PC-3 (cell line): ENCODE measurements around the gene ATP13A4. TPM values are rescaled to one million over a fixed set of nuclear protein-coding genes. Genes with fewer than 3 reads are reported as not detected.

ENCODE experiments used
- ATAC-seq: fragments of 200-7000 bp; cut with Tn5 transposase; 2 replicates; pipeline ENCODE4 v1.9.1; 2020; ENCODE audit warnings: mild to moderate bottlenecking, moderate library complexity
- BruUV-seq: library from RNA; stranded (reverse); fragments of 400-500 nt; replicated peaks from 2 replicates; lab custom pipeline; 2021; lab: Mats Ljungman, UMichigan
- CTCF ChIA-PET: fragments of 300-600 bp; sonication (Branson Sonifier 250); formaldehyde crosslinking; loops from one replicate; lab custom pipeline; 2022; ENCODE audit warnings: antibody characterized with exemption; lab: Charles Lee
- POLR2A ChIA-PET: fragments of 300-600 bp; sonication (Branson Sonifier 250); formaldehyde crosslinking; loops from one replicate; lab custom pipeline; 2022; ENCODE audit warnings: antibody characterized with exemption; ENCODE audit not compliant: unreplicated experiment; lab: Charles Lee
- DNase-seq: peaks from one replicate; pipeline ENCODE4 v3.0.0-alpha.2; 2015
- H2AFZ ChIP-seq: fragments of 300-600 bp; sonication (generic); 2 replicates; pipeline ENCODE4 v1.6.0; 2016; ENCODE audit warnings: antibody characterized with exemption, low read length
- H3F3A ChIP-seq: fragments of 300-600 bp; sonication (generic); one replicate; pipeline ENCODE4 v1.6.0; 2017; ENCODE audit warnings: antibody characterized with exemption, low read length, control low read depth, mild to moderate bottlenecking; ENCODE audit not compliant: unreplicated experiment
- H3K27ac ChIP-seq: fragments of 300-600 bp; sonication (generic); 2 replicates; pipeline ENCODE4 v1.5.1; 2016; ENCODE audit warnings: mild to moderate bottlenecking, low read length
- H3K27me3 ChIP-seq: fragments of 300-600 bp; sonication (generic); 2 replicates; pipeline ENCODE4 v1.6.1; 2016; ENCODE audit warnings: low read length, mixed read lengths
- H3K36me3 ChIP-seq: fragments of 300-600 bp; sonication (generic); 2 replicates; pipeline ENCODE4 v1.6.1; 2016; ENCODE audit warnings: low read depth, mixed run types, low read length, mixed read lengths
- H3K4me1 ChIP-seq: fragments of 300-600 bp; sonication (generic); 2 replicates; pipeline ENCODE4 v1.5.1; 2016; ENCODE audit warnings: low read length; ENCODE audit not compliant: insufficient read depth
- H3K4me2 ChIP-seq: fragments of 300-600 bp; sonication (generic); 2 replicates; pipeline ENCODE4 v1.6.0; 2016; ENCODE audit warnings: low read length
- H3K4me3 ChIP-seq: fragments of 300-600 bp; sonication (generic); 2 replicates; pipeline ENCODE4 v1.5.1; 2016; ENCODE audit warnings: mild to moderate bottlenecking, low read length, mixed read lengths
- H3K79me2 ChIP-seq: fragments of 300-600 bp; sonication (generic); 2 replicates; pipeline ENCODE4 v1.6.1; 2017; ENCODE audit warnings: low read length, mixed read lengths
- H3K9ac ChIP-seq: fragments of 300-600 bp; sonication (generic); 2 replicates; pipeline ENCODE4 v1.6.0; 2016; ENCODE audit warnings: mild to moderate bottlenecking, low read length
- H3K9me2 ChIP-seq: fragments of 300-600 bp; sonication (generic); replicated peaks from 2 replicates; pipeline ENCODE4 v1.6.1; 2016; ENCODE audit warnings: mixed run types, low read length, mixed read lengths
- H3K9me3 ChIP-seq: fragments of 300-600 bp; sonication (generic); 2 replicates; pipeline ENCODE4 v1.6.1; 2016; ENCODE audit warnings: low read length, mixed read lengths
- H4K20me1 ChIP-seq: fragments of 300-600 bp; sonication (generic); 2 replicates; pipeline ENCODE4 v1.6.1; 2016; ENCODE audit warnings: low read length, mixed read lengths
- CTCF ChIP-seq: fragments of 300-600 bp; sonication (generic); conservative IDR thresholded peaks from 2 replicates; pipeline ENCODE4 v1.5.1; 2017; ENCODE audit warnings: antibody characterized with exemption, low read depth, mild to moderate bottlenecking, low read length
- EZH2 ChIP-seq: fragments of 300-600 bp; sonication (generic); IDR thresholded peaks from one replicate; pipeline ENCODE4 v1.6.1; 2017; ENCODE audit warnings: antibody characterized with exemption, mild to moderate bottlenecking, low read length; ENCODE audit not compliant: unreplicated experiment
- EZH2phosphoT487 ChIP-seq: fragments of 300-600 bp; sonication (generic); IDR thresholded peaks from 2 replicates; pipeline ENCODE4 v1.6.1; 2018; ENCODE audit warnings: mild to moderate bottlenecking, antibody characterized with exemption, low read length, borderline replicate concordance
- intact Hi-C: fragments of 100-400 bp; cut with micrococcal nuclease; formaldehyde crosslinking; loops from 2 replicates; pipeline ENCODE4 v1.9.0; 2023
- total RNA-seq: library from RNA; depleted of rRNA; stranded (reverse); fragments of >200 nt; gene quantifications from 2 replicates; pipeline ENCODE4 v1.2.3, GENCODE V29; 2014

Gene ATP13A4
- total RNA-seq, 1 experiment from 2014 or later, result not detected

- no peaks in the 10 kb centered on the region for H3K79me2 ChIP-seq
- no peak overlapping the region for H3K27ac ChIP-seq
- intact Hi-C loops, result no loop called here
- no peak overlapping the region for H3K4me2 ChIP-seq
- H3K9me3 ChIP-seq, result no peaks in the 10 kb centered on the region
- H3K27me3 ChIP-seq, result peaks cover 77% of the 10 kb centered on the region
- no peaks in the 10 kb centered on the region for H3K4me1 ChIP-seq
- no TSS peak for BruUV-seq
- no peaks in the 10 kb centered on the region for H4K20me1 ChIP-seq
- ChIA-PET CTCF (no interaction called here), POLR2A (no interaction called here)
- H3K4me3 ChIP-seq, result no peak overlapping the region
- H3F3A ChIP-seq, result no peaks in the 10 kb centered on the region
- H2AFZ ChIP-seq, result no peak overlapping the region
- no peak overlapping the region for H3K9ac ChIP-seq
- no peaks in the 10 kb centered on the region for H3K36me3 ChIP-seq
- ATAC-seq (no peak), DNase-seq (no peak)
- TF ChIP-seq EZH2 (no peak), EZH2phosphoT487 (no peak), CTCF (no peak)
- H3K9me2 ChIP-seq, result no peaks in the 10 kb centered on the region
These were observed 64.7 kb downstream of the ATP13A4 start for GRCh38 chr3:193489949-193490348.

- no peak for DNase-seq
- Histone ChIP-seq H3K9ac (no peak overlapping the region), H3K4me2 (no peak overlapping the region), H4K20me1 (no peaks in the 10 kb centered on the region), H3K27ac (no peak overlapping the region), H3K9me2 (no peaks in the 10 kb centered on the region), H3K79me2 (no peaks in the 10 kb centered on the region), H3F3A (no peaks in the 10 kb centered on the region), H3K27me3 (peaks cover 83% of the 10 kb centered on the region), H3K4me1 (no peaks in the 10 kb centered on the region), H3K36me3 (no peaks in the 10 kb centered on the region), H3K9me3 (no peaks in the 10 kb centered on the region), H3K4me3 (no peak overlapping the region), H2AFZ (no peak overlapping the region)
- ATAC-seq, result no peak
- no TSS peak for BruUV-seq
- intact Hi-C loops, result no loop called here
- CTCF ChIA-PET, result no interaction called here
- no peak for TF ChIP-seq CTCF
- no peak for TF ChIP-seq EZH2phosphoT487
- no peak for TF ChIP-seq EZH2
- POLR2A ChIA-PET, result no interaction called here
These were observed 66.0 kb downstream of the ATP13A4 start for GRCh38 chr3:193488741-193489140.

GRCh38 chr3:193483988-193484539 is 70.6 kb downstream of the ATP13A4 start:
- H3K9me2 ChIP-seq, result no peaks in the 10 kb centered on the region
- H3K9ac ChIP-seq, result no peak overlapping the region
- CTCF ChIA-PET, result no interaction called here
- H3K36me3 ChIP-seq, result no peaks in the 10 kb centered on the region
- H4K20me1 ChIP-seq, result no peaks in the 10 kb centered on the region
- BruUV-seq, result no TSS peak
- TF ChIP-seq EZH2phosphoT487 (no peak), EZH2 (no peak), CTCF (no peak)
- H3K27ac ChIP-seq, result no peak overlapping the region
- no peak overlapping the region for H3K4me3 ChIP-seq
- H3K79me2 ChIP-seq, result no peaks in the 10 kb centered on the region
- no peak overlapping the region for H3K4me2 ChIP-seq
- H3K4me1 ChIP-seq, result no peaks in the 10 kb centered on the region
- no peak for DNase-seq
- no peak overlapping the region for H2AFZ ChIP-seq
- H3K9me3 ChIP-seq, result no peaks in the 10 kb centered on the region
- ATAC-seq, result no peak
- intact Hi-C loops, result no loop called here
- peaks cover 64% of the 10 kb centered on the region for H3K27me3 ChIP-seq
- POLR2A ChIA-PET, result no interaction called here
- no peaks in the 10 kb centered on the region for H3F3A ChIP-seq
